WTC11 (cell line): ENCODE results near the gene CNOT1. TPM values are rescaled to one million over a fixed set of nuclear protein-coding genes. Genes with fewer than 3 reads are reported as not detected.

Experiments used
- ATAC-seq: fragments of 200-7000 bp; cut with Tn5 transposase; 2 replicates; pipeline ENCODE4 v1.10.0; 2021; ENCODE audit warnings: mild to moderate bottlenecking, moderate library complexity
- CTCF ChIA-PET: fragments of 300-600 bp; sonication (Branson Sonifier 250); formaldehyde crosslinking; loops from one replicate; lab custom pipeline; 2021; ENCODE audit warnings: antibody characterized with exemption; lab: Charles Lee
- POLR2A ChIA-PET: fragments of 350-600 bp; sonication (Branson Sonifier 250); formaldehyde crosslinking; loops from one replicate; lab custom pipeline; 2021; ENCODE audit warnings: antibody characterized with exemption; lab: Charles Lee
- DNase-seq: peaks from one replicate; pipeline ENCODE4 v3.0.0; 2021; ENCODE audit warnings: low spot score
- H3K27ac Mint-ChIP-seq: 2 replicates; pipeline ENCODE4 v1.8.0; 2021; ENCODE audit warnings: mixed read lengths
- H3K27me3 Mint-ChIP-seq: 2 replicates; pipeline ENCODE4 v1.8.0; 2021; ENCODE audit warnings: low read depth, mild to moderate bottlenecking, moderate library complexity, mixed read lengths
- H3K36me3 Mint-ChIP-seq: 2 replicates; pipeline ENCODE4 v1.8.0; 2021; ENCODE audit warnings: mixed read lengths
- H3K4me1 Mint-ChIP-seq: 2 replicates; pipeline ENCODE4 v1.8.0; 2022; ENCODE audit warnings: mixed read lengths
- H3K4me3 Mint-ChIP-seq: 2 replicates; pipeline ENCODE4 v1.8.0; 2021; ENCODE audit warnings: mild to moderate bottlenecking, moderate library complexity, mixed read lengths
- H3K9me3 Mint-ChIP-seq: 2 replicates; pipeline ENCODE4 v1.8.0; 2021; ENCODE audit warnings: mixed read lengths
- ATF2 ChIP-seq: sonication (generic); formaldehyde crosslinking; IDR thresholded peaks from 2 replicates; pipeline ENCODE4 v1.8.1; 2022; ENCODE audit warnings: low read depth, missing genetic modification reagents, borderline replicate concordance
- FOXP1 ChIP-seq: sonication (generic); formaldehyde crosslinking; IDR thresholded peaks from 2 replicates; pipeline ENCODE4 v1.8.0; 2022; ENCODE audit warnings: missing genetic modification reagents, mild to moderate bottlenecking, moderate library complexity, borderline replicate concordance
- GABPB1 ChIP-seq: sonication (generic); formaldehyde crosslinking; IDR thresholded peaks from 2 replicates; pipeline ENCODE4 v1.8.1; 2023; ENCODE audit warnings: mild to moderate bottlenecking, missing genetic modification reagents
- JAZF1 ChIP-seq: fragments of 250-450 bp; sonication (Bioruptor Pico); IDR thresholded peaks from 2 replicates; pipeline ENCODE4 v1.9.0; 2021; ENCODE audit warnings: moderate library complexity, mild to moderate bottlenecking, inconsistent platforms
- KAT7 ChIP-seq: sonication (generic); formaldehyde crosslinking; IDR thresholded peaks from 2 replicates; pipeline ENCODE4 v1.8.1; 2023; ENCODE audit warnings: missing genetic modification reagents, mild to moderate bottlenecking, borderline replicate concordance
- MLX ChIP-seq: sonication (generic); formaldehyde crosslinking; IDR thresholded peaks from 2 replicates; pipeline ENCODE4 v1.8.1; 2023; ENCODE audit warnings: mild to moderate bottlenecking, missing genetic modification reagents, moderate library complexity
- NR2C2 ChIP-seq: sonication (generic); formaldehyde crosslinking; IDR thresholded peaks from 2 replicates; pipeline ENCODE4 v1.8.0; 2022; ENCODE audit warnings: mild to moderate bottlenecking, missing genetic modification reagents
- SMAD3 ChIP-seq: sonication (generic); formaldehyde crosslinking; IDR thresholded peaks from 2 replicates; pipeline ENCODE4 v1.8.0; 2022; ENCODE audit warnings: missing genetic modification reagents, mild to moderate bottlenecking, borderline replicate concordance
- SOX15 ChIP-seq: fragments of 250-450 bp; sonication (Bioruptor Pico); IDR thresholded peaks from 2 replicates; pipeline ENCODE4 v1.9.0; 2021; ENCODE audit warnings: mild to moderate bottlenecking
- TEAD4 ChIP-seq: sonication (generic); formaldehyde crosslinking; IDR thresholded peaks from 2 replicates; pipeline ENCODE4 v1.8.0; 2022; ENCODE audit warnings: mild to moderate bottlenecking, missing genetic modification reagents
- ZNF121 ChIP-seq: sonication (generic); formaldehyde crosslinking; IDR thresholded peaks from 2 replicates; pipeline ENCODE4 v1.8.0; 2023; ENCODE audit warnings: missing genetic modification reagents
- ZNF263 ChIP-seq: sonication (generic); formaldehyde crosslinking; IDR thresholded peaks from 2 replicates; pipeline ENCODE4 v1.8.1; 2022; ENCODE audit warnings: low read depth, mild to moderate bottlenecking, moderate library complexity, missing genetic modification reagents
- ZNF416 ChIP-seq: fragments of 250-450 bp; sonication (Bioruptor Pico); IDR thresholded peaks from 2 replicates; pipeline ENCODE4 v1.9.0; 2021; ENCODE audit warnings: mild to moderate bottlenecking, inconsistent platforms
- ZSCAN18 ChIP-seq: fragments of 250-450 bp; sonication (Bioruptor Pico); IDR thresholded peaks from 2 replicates; pipeline ENCODE4 v2.1.2; 2022; ENCODE audit warnings: mild to moderate bottlenecking, moderate library complexity
- total RNA-seq: library from RNA; stranded (reverse); gene quantifications from 3 replicates; pipeline ENCODE4 v1.2.3, GENCODE V29; 2021
- TF ChIP-seq, protein P1 (sequence below): fragments of 250-450 bp; sonication (Bioruptor Pico); IDR thresholded peaks from 2 replicates; pipeline ENCODE4 v1.9.0; 2021; ENCODE audit warnings: mild to moderate bottlenecking
- TF ChIP-seq, protein P2 (sequence below): sonication (generic); formaldehyde crosslinking; IDR thresholded peaks from 2 replicates; pipeline ENCODE4 v1.8.0; 2023; ENCODE audit warnings: mild to moderate bottlenecking, missing genetic modification reagents
- TF ChIP-seq, protein P3 (sequence below): sonication (generic); formaldehyde crosslinking; IDR thresholded peaks from 2 replicates; pipeline ENCODE4 v1.8.1; 2023; ENCODE audit warnings: mild to moderate bottlenecking, moderate library complexity, missing genetic modification reagents

CNOT1 gene
- total RNA-seq, 1 experiment from 2014 or later = 314 TPM

DNA sequence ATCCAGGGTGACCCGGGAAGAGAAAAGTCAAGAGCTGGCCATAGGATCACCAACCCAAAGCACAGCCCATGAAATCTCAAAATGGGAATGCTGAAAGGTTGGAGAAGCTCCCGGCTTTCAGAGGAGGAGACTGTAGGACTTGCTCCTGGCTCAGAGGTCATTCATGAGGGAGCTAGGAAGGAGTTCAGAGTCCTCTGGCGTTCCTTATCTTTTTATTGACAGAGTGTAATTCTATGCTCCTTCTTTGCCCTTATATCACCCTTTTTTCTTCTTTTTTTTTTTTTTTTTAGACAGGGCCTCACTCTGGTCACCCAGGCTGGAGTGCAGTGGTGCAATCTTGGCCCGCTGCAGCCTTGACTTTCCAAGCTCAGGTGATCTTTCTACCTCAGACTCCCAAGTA is 27.3 kb upstream of the CNOT1 start:
- TF ChIP-seq TEAD4 (CRISPR knock-in tag) (no peak), SOX15 (no peak), KAT7 (CRISPR knock-in tag) (no peak), FOXP1 (no peak)
- no peak overlapping the region for H3K27ac Mint-ChIP-seq
- H3K4me1 Mint-ChIP-seq = peaks cover 12% of the 10 kb centered on the region
- no peak overlapping the region for H3K4me3 Mint-ChIP-seq
- DNase-seq (no peak), ATAC-seq (no peak)
- CTCF ChIA-PET = interaction anchor here (0.9 kb wide), 1 partner anchor 99 kb away, joined by 3 read pairs; no protein-coding TSS in a partner anchor
- H3K36me3 Mint-ChIP-seq = no peaks in the 10 kb centered on the region
- H3K27me3 Mint-ChIP-seq = peaks cover 17% of the 10 kb centered on the region
- H3K9me3 Mint-ChIP-seq = no peaks in the 10 kb centered on the region
- POLR2A ChIA-PET = no interaction called here

- POLR2A ChIA-PET = interaction anchor here (0.8 kb wide), 1 partner anchor 8 kb away, joined by 3 read pairs; no protein-coding TSS in a partner anchor
- H3K4me3 Mint-ChIP-seq = no peak overlapping the region
- H3K9me3 Mint-ChIP-seq = no peaks in the 10 kb centered on the region
- ATAC-seq = no peak
- peaks cover 12% of the 10 kb centered on the region for H3K4me1 Mint-ChIP-seq
- no peak overlapping the region for H3K27ac Mint-ChIP-seq
- DNase-seq = no peak
- TF ChIP-seq ZNF416 (CRISPR knock-in tag) (no peak), SMAD3 (CRISPR knock-in tag) (no peak), GABPB1 (0 out of 2 replicates have a peak, but pooled peaks have one; percentile 21), NR2C2 (no peak), MLX (CRISPR knock-in tag) (no peak), ZNF121 (CRISPR knock-in tag) (no peak), ZNF263 (no peak)
- TF ChIP-seq, all 79 proteins: peak for 1
- CTCF ChIA-PET = interaction anchor here (0.9 to 1.1 kb wide), 3 partner anchors 101 to 355 kb away, joined by 3 to 6 read pairs (median 5); no protein-coding TSS in a partner anchor
- H3K36me3 Mint-ChIP-seq = no peaks in the 10 kb centered on the region
- peaks cover 17% of the 10 kb centered on the region for H3K27me3 Mint-ChIP-seq
Observed at GRCh38 chr16:58655215-58655596, 25.6 kb upstream of the CNOT1 start.

- Mint-ChIP-seq H3K4me1 (peaks cover 12% of the 10 kb centered on the region), H3K4me3 (no peak overlapping the region), H3K9me3 (no peaks in the 10 kb centered on the region), H3K36me3 (no peaks in the 10 kb centered on the region)
- no peak for ATAC-seq
- POLR2A ChIA-PET = interaction anchor here (0.8 kb wide), 1 partner anchor 8 kb away, joined by 3 read pairs; no protein-coding TSS in a partner anchor
- no peak for DNase-seq
- CTCF ChIA-PET = interaction anchor here (0.9 to 1.1 kb wide), 3 partner anchors 102 to 355 kb away, joined by 3 to 6 read pairs (median 5); no protein-coding TSS in a partner anchor
- TF ChIP-seq GABPB1 (peak; percentile 85; the same call in 1 of the 2 replicates), JAZF1 (CRISPR knock-in tag) (no peak), ZSCAN18 (CRISPR knock-in tag) (no peak), ATF2 (no peak)
- TF ChIP-seq, protein P1, sequence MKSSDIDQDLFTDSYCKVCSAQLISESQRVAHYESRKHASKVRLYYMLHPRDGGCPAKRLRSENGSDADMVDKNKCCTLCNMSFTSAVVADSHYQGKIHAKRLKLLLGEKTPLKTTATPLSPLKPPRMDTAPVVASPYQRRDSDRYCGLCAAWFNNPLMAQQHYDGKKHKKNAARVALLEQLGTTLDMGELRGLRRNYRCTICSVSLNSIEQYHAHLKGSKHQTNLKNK (CRISPR knock-in tag) = no peak
- TF ChIP-seq, protein P2, sequence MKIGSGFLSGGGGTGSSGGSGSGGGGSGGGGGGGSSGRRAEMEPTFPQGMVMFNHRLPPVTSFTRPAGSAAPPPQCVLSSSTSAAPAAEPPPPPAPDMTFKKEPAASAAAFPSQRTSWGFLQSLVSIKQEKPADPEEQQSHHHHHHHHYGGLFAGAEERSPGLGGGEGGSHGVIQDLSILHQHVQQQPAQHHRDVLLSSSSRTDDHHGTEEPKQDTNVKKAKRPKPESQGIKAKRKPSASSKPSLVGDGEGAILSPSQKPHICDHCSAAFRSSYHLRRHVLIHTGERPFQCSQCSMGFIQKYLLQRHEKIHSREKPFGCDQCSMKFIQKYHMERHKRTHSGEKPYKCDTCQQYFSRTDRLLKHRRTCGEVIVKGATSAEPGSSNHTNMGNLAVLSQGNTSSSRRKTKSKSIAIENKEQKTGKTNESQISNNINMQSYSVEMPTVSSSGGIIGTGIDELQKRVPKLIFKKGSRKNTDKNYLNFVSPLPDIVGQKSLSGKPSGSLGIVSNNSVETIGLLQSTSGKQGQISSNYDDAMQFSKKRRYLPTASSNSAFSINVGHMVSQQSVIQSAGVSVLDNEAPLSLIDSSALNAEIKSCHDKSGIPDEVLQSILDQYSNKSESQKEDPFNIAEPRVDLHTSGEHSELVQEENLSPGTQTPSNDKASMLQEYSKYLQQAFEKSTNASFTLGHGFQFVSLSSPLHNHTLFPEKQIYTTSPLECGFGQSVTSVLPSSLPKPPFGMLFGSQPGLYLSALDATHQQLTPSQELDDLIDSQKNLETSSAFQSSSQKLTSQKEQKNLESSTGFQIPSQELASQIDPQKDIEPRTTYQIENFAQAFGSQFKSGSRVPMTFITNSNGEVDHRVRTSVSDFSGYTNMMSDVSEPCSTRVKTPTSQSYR (CRISPR knock-in tag) = no peak
- TF ChIP-seq, protein P3, sequence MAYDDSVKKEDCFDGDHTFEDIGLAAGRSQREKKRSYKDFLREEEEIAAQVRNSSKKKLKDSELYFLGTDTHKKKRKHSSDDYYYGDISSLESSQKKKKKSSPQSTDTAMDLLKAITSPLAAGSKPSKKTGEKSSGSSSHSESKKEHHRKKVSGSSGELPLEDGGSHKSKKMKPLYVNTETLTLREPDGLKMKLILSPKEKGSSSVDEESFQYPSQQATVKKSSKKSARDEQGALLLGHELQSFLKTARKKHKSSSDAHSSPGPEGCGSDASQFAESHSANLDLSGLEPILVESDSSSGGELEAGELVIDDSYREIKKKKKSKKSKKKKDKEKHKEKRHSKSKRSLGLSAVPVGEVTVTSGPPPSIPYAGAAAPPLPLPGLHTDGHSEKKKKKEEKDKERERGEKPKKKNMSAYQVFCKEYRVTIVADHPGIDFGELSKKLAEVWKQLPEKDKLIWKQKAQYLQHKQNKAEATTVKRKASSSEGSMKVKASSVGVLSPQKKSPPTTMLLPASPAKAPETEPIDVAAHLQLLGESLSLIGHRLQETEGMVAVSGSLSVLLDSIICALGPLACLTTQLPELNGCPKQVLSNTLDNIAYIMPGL (CRISPR knock-in tag) = no peak
- TF ChIP-seq, all 79 proteins: peak for 1
- H3K27me3 Mint-ChIP-seq = peaks cover 17% of the 10 kb centered on the region
- no peak overlapping the region for H3K27ac Mint-ChIP-seq
Observed at GRCh38 chr16:58654560-58655214, 25.1 kb upstream of the CNOT1 start.
